Kidney epithelial cell (primary cell): ENCODE measurements around the gene UTS2R. TPM values are rescaled to one million over a fixed set of nuclear protein-coding genes. Genes with fewer than 3 reads are reported as not detected.
"Not testable (repeated sequence)": the region's sequence is repeated elsewhere in the genome, so short reads cannot be mapped to it uniquely, and the experiment has no call there.

Experiments used
- DNase-seq: peaks from one replicate; pipeline ENCODE4 v3.0.0-alpha.2; 2010; ENCODE audit warnings: low read depth
- H3K27me3 ChIP-seq: 2 replicates; pipeline ENCODE4 v1.6.0; 2011; ENCODE audit warnings: low read length; ENCODE audit not compliant: control insufficient read depth, insufficient read depth
- H3K36me3 ChIP-seq: 2 replicates; pipeline ENCODE4 v1.5.1; 2011; ENCODE audit warnings: low read length; ENCODE audit not compliant: control insufficient read depth, insufficient read depth
- H3K4me3 ChIP-seq: 2 replicates; pipeline ENCODE4 v1.5.1; 2011; ENCODE audit warnings: low read depth, mild to moderate bottlenecking, control low read depth, low read length
- total RNA-seq: library from RNA; depleted of rRNA; stranded (reverse); fragments of >200 nt; gene quantifications from 2 replicates; pipeline ENCODE4 v1.2.3, GENCODE V29; 2015
- TF ChIP-seq, protein P1 (sequence below): IDR thresholded peaks from 2 replicates; pipeline ENCODE4 v1.5.1; 2011; ENCODE audit warnings: mild to moderate bottlenecking, moderate library complexity, low read length, control low read depth, inconsistent platforms; ENCODE audit not compliant: insufficient read depth, poor library complexity, severe bottlenecking

Gene UTS2R
- total RNA-seq, 1 donor from 2014 or later: not detected

GRCh38 chr17:82373731-82374625 is 2.4 kb downstream of the UTS2R start:
- Histone ChIP-seq H3K36me3 (no peaks in the 10 kb centered on the region), H3K27me3 (peaks cover 64% of the 10 kb centered on the region), H3K4me3 (no peak overlapping the region)
- no peak for DNase-seq
- TF ChIP-seq, protein P1, sequence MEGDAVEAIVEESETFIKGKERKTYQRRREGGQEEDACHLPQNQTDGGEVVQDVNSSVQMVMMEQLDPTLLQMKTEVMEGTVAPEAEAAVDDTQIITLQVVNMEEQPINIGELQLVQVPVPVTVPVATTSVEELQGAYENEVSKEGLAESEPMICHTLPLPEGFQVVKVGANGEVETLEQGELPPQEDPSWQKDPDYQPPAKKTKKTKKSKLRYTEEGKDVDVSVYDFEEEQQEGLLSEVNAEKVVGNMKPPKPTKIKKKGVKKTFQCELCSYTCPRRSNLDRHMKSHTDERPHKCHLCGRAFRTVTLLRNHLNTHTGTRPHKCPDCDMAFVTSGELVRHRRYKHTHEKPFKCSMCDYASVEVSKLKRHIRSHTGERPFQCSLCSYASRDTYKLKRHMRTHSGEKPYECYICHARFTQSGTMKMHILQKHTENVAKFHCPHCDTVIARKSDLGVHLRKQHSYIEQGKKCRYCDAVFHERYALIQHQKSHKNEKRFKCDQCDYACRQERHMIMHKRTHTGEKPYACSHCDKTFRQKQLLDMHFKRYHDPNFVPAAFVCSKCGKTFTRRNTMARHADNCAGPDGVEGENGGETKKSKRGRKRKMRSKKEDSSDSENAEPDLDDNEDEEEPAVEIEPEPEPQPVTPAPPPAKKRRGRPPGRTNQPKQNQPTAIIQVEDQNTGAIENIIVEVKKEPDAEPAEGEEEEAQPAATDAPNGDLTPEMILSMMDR: no peak

- H3K36me3 ChIP-seq: no peaks in the 10 kb centered on the region
- no peak overlapping the region for H3K4me3 ChIP-seq
- TF ChIP-seq, protein P1: no peak
- peaks cover 67% of the 10 kb centered on the region for H3K27me3 ChIP-seq
- no peak for DNase-seq
These were observed 3.2 kb downstream of the UTS2R start for GRCh38 chr17:82374626-82375331.

GRCh38 chr17:82375359-82376041 is 3.9 kb downstream of the UTS2R start:
- H3K4me3 ChIP-seq: no peak overlapping the region
- no peaks in the 10 kb centered on the region for H3K36me3 ChIP-seq
- no peak for DNase-seq
- peaks cover 65% of the 10 kb centered on the region for H3K27me3 ChIP-seq
- TF ChIP-seq, protein P1: no peak

DNA sequence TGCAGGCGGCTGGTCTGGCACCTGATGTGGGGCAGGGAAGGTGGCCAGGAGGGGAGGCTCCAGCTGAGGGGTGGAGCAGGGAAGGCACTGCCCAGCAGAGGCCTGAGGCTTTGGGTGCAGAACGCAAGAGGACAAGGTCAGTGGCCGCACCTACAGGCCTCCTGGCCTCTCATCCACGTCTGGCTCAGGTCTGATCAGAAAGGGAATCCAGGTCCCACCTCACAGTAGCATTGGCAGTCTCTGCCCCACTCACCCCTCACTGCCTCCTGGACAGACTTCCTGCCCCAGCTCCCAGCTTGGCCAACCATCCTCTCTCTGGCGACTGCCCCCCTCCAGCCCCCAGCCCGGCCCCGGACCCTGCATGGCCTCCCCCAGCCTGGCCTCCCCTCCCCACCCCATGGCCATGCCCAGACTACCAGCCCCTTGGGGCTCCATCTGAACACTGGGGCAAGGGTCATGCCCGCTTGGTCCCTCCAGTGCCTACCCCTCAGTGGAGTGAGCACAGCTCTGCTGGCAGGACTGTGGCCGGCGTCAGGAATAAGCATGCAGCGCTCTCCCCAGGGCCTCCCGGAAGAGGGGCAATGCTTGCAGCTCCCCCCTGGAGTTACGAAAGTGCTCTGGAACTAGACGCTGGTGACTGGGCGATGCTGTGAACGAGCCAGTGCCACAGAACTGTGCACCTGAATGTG is 4.6 kb downstream of the UTS2R start:
- DNase-seq: no peak
- TF ChIP-seq, protein P1: no peak
- no peak overlapping the region for H3K4me3 ChIP-seq
- no peaks in the 10 kb centered on the region for H3K36me3 ChIP-seq
- peaks cover 62% of the 10 kb centered on the region for H3K27me3 ChIP-seq

DNA sequence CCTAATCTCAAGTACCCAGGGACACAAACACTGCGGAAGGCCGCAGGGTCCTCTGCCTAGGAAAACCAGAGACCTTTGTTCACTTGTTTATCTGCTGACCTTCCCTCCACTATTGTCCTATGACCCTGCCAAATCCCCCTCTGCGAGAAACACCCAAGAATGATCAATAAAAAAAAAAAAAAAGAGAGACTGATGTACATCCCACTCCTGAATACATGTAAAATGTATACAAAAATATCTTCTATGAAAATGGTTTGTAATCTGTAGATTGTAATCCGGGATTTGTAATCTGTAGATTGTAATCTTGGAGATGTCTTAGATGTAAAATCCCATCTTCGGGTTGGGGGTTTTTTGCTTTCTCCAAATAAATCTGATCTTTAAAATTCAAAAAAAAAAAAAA is 5.7 kb downstream of the UTS2R start:
- H3K4me3 ChIP-seq, H3K36me3 ChIP-seq, DNase-seq: not testable (repeated sequence)
- peaks cover 56% of the 10 kb centered on the region for H3K27me3 ChIP-seq
